Activated CD8-positive, alpha-beta T cell treated with anti-CD3 and anti-CD28 coated beads for 36 hours (primary cell): ENCODE data around the gene AGR3. TPM values are rescaled to one million over a fixed set of nuclear protein-coding genes. Genes with fewer than 3 reads are reported as not detected.

ENCODE experiments used
- ATAC-seq: fragments of 200-7000 bp; cut with Tn5 transposase; one replicate; pipeline ENCODE4 v1.10.0; 2021; ENCODE audit warnings: mild to moderate bottlenecking, moderate library complexity
- CTCF ChIA-PET: fragments of 350-600 bp; sonication (Branson Sonifier 250); formaldehyde crosslinking; loops from one replicate; lab custom pipeline; 2021; ENCODE audit warnings: antibody characterized with exemption; lab: Charles Lee
- POLR2A ChIA-PET: fragments of 350-600 bp; sonication (Branson Sonifier 250); formaldehyde crosslinking; loops from one replicate; lab custom pipeline; 2021; ENCODE audit warnings: antibody characterized with exemption; lab: Charles Lee
- DNase-seq: peaks from one replicate; pipeline ENCODE4 v3.0.0-alpha.2; 2020
- H3K27ac Mint-ChIP-seq: one replicate; pipeline ENCODE4 v1.8.0; 2021; ENCODE audit warnings: mild to moderate bottlenecking, mixed read lengths
- H3K27me3 Mint-ChIP-seq: one replicate; pipeline ENCODE4 v1.8.0; 2021; ENCODE audit warnings: mixed read lengths
- H3K36me3 Mint-ChIP-seq: one replicate; pipeline ENCODE4 v1.8.0; 2021; ENCODE audit warnings: low read depth, mixed read lengths
- H3K4me1 Mint-ChIP-seq: one replicate; pipeline ENCODE4 v1.8.0; 2021; ENCODE audit warnings: low read depth, mixed read lengths
- H3K4me3 Mint-ChIP-seq: one replicate; pipeline ENCODE4 v1.8.0; 2021; ENCODE audit warnings: mild to moderate bottlenecking, moderate library complexity, mixed read lengths
- H3K9me3 Mint-ChIP-seq: one replicate; pipeline ENCODE4 v1.8.0; 2021; ENCODE audit warnings: mixed read lengths
- CTCF ChIP-seq: fragments of 200-600 bp; IDR thresholded peaks from one replicate; pipeline ENCODE4 v1.8.0; 2022; ENCODE audit warnings: antibody characterized with exemption, mild to moderate bottlenecking
- intact Hi-C: fragments of 100-400 bp; cut with micrococcal nuclease; formaldehyde crosslinking; loops from one replicate; pipeline ENCODE4 v1.10.0; 2022
- total RNA-seq, 2 experiments: library from RNA; stranded (reverse); gene quantifications; one replicate each; pipeline ENCODE4 v1.2.3, GENCODE V29; 2021

The AGR3 gene
- total RNA-seq, 2 experiments from 2014 or later: not detected

GRCh38 chr7:16816824-16817223, 65.0 kb downstream of the AGR3 start:
- Mint-ChIP-seq H3K9me3 (no peaks in the 10 kb centered on the region), H3K36me3 (no peaks in the 10 kb centered on the region), H3K4me3 (no peak overlapping the region), H3K27ac (no peak overlapping the region), H3K4me1 (no peaks in the 10 kb centered on the region), H3K27me3 (peaks cover 1% of the 10 kb centered on the region)
- intact Hi-C loops: no loop called here
- ChIA-PET CTCF (no interaction called here), POLR2A (no interaction called here)
- ATAC-seq (no peak), DNase-seq (no peak)
- TF ChIP-seq CTCF: no peak

DNA sequence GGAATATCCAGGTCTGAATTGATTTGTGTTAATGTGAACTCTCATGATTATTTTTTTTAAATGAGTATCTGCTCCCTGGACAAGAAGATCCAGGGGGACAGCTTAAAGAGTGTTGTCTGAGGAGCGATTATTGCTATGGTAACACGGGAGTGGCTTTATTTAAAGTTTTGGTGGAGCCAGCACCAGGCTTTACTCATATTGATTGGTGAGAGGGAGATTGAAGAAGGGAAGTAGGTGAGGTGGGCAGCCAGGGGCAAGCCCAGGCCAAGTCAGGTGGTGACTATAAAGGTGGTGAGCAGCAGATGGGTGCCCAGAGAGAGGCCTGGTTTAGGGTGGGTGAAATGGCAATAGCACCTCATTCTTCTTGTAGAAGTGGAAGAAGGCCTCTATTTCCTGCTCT, 66.8 kb downstream of the AGR3 start:
- ChIA-PET CTCF (no interaction called here), POLR2A (no interaction called here)
- DNase-seq (no peak), ATAC-seq (no peak)
- no peak for TF ChIP-seq CTCF
- no peaks in the 10 kb centered on the region for H3K36me3 Mint-ChIP-seq
- intact Hi-C loops: no loop called here
- H3K27me3 Mint-ChIP-seq: no peaks in the 10 kb centered on the region
- no peaks in the 10 kb centered on the region for H3K4me1 Mint-ChIP-seq
- H3K9me3 Mint-ChIP-seq: no peaks in the 10 kb centered on the region
- no peak overlapping the region for H3K27ac Mint-ChIP-seq
- H3K4me3 Mint-ChIP-seq: no peak overlapping the region

GRCh38 chr7:16813232-16813616, 68.6 kb downstream of the AGR3 start:
- no peak for ATAC-seq
- CTCF ChIA-PET: no interaction called here

GRCh38 chr7:16812542-16813231, 69.1 kb downstream of the AGR3 start:
- H3K27me3 Mint-ChIP-seq: peaks cover 4% of the 10 kb centered on the region
- H3K4me3 Mint-ChIP-seq: no peak overlapping the region
- no peaks in the 10 kb centered on the region for H3K36me3 Mint-ChIP-seq
- H3K4me1 Mint-ChIP-seq: no peaks in the 10 kb centered on the region
- ChIA-PET CTCF (interaction anchor here (0.7 kb wide), 1 partner anchor 950 kb away, joined by 3 read pairs; no protein-coding TSS in a partner anchor), POLR2A (no interaction called here)
- no peak for TF ChIP-seq CTCF
- H3K27ac Mint-ChIP-seq: no peak overlapping the region
- intact Hi-C loops: no loop called here
- no peaks in the 10 kb centered on the region for H3K9me3 Mint-ChIP-seq
- ATAC-seq: no peak
- DNase-seq: no peak

More at GRCh38 chr7:16813232-16813616, 68.6 kb downstream of the AGR3 start:
- H3K27me3 Mint-ChIP-seq: peaks cover 1% of the 10 kb centered on the region
- TF ChIP-seq CTCF: no peak
- POLR2A ChIA-PET: no interaction called here
- H3K9me3 Mint-ChIP-seq: no peaks in the 10 kb centered on the region
- no peaks in the 10 kb centered on the region for H3K36me3 Mint-ChIP-seq
- no peak overlapping the region for H3K4me3 Mint-ChIP-seq
- intact Hi-C loops: no loop called here
- H3K27ac Mint-ChIP-seq: no peak overlapping the region
- no peak for DNase-seq
- H3K4me1 Mint-ChIP-seq: no peaks in the 10 kb centered on the region

DNA sequence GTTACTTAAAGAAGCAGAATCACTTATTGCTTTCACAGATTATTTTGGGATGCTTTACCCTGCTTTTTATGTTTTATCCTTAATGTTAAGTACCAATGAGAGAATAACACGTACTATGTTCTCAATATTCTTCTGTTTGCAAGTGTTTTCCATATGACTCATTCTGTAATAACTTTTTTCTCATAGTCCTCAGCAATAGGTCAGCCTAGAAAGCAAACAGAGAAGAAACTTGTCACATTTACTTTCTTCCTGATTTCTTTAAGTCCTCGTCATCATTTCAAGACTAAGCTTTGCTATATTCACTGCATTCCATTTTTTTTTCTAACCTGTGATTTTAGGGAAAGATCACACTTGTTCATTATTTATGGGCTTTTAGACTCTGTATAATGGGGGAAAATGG, 70.2 kb downstream of the AGR3 start:
- H3K4me3 Mint-ChIP-seq: no peak overlapping the region
- CTCF ChIA-PET: no interaction called here
- no peak for DNase-seq
- no peak overlapping the region for H3K27ac Mint-ChIP-seq
- H3K9me3 Mint-ChIP-seq: no peaks in the 10 kb centered on the region
- peaks cover 5% of the 10 kb centered on the region for H3K27me3 Mint-ChIP-seq
- H3K36me3 Mint-ChIP-seq: no peaks in the 10 kb centered on the region
- no peaks in the 10 kb centered on the region for H3K4me1 Mint-ChIP-seq
- no peak for TF ChIP-seq CTCF
- intact Hi-C loops: no loop called here
- no peak for ATAC-seq
- POLR2A ChIA-PET: no interaction called here
